ENCODE measurements around the gene SNX25. TPM values are rescaled to one million over a fixed set of nuclear protein-coding genes. Genes with fewer than 3 reads are reported as not detected.

Gene SNX25
- total and polyA plus RNA-seq, 2 of the 13 experiments (the other 11 are each of a cell fraction or from before 2014, with no cell fraction given) = 23.4 to 23.5 TPM

GRCh38 chr4:185332575-185333464, 123.4 kb downstream of the SNX25 start (continued):
- TF ChIP-seq ZNF407 (CRISPR knock-in tag; IDR thresholded peaks at IDR 0.05; ENCODE audit: not compliant biosample characterization) (no peak), EHMT2 (IDR thresholded peaks at IDR 0.05; ENCODE audit: borderline replicate concordance, low read depth, low read length) (peak; percentile 56; the same call in 1 of the 2 replicates), NONO (IDR thresholded peaks at IDR 0.05) (no peak), NONO (CRISPR knock-in tag; conservative IDR thresholded peaks at IDR 0.05) (no peak), ZNF383 (CRISPR knock-in tag; IDR thresholded peaks at IDR 0.05; ENCODE audit: borderline replicate concordance) (no peak), AKAP8 (CRISPR knock-in tag; IDR thresholded peaks at IDR 0.05) (no peak), SIN3B (IDR thresholded peaks at IDR 0.05; ENCODE audit: low read length) (no peak), SALL1 (CRISPR knock-in tag; IDR thresholded peaks at IDR 0.05) (peak; percentile 27; the same call in 1 of the 2 replicates), RELA (CRISPR knock-in tag; IDR thresholded peaks at IDR 0.05) (no peak), MBD4 (IDR thresholded peaks at IDR 0.05; ENCODE audit: borderline replicate concordance, low read length) (peak; percentile 33; the same call in 1 of the 2 replicates), RFXAP (CRISPR knock-in tag; IDR thresholded peaks at IDR 0.05; ENCODE audit: borderline replicate concordance) (no peak), BHLHE40 (IDR thresholded peaks at IDR 0.05; ENCODE audit: low read length) (0 out of 2 replicates have a peak, but pooled peaks have one; percentile 17), NCOA2 (CRISPR knock-in tag; IDR thresholded peaks at IDR 0.05) (peak; percentile 55), ZNF138 (CRISPR knock-in tag; IDR thresholded peaks at IDR 0.05; ENCODE audit: low read depth) (no peak), HDAC6 (IDR thresholded peaks at IDR 0.05; ENCODE audit: low read depth, low read length) (no peak)
